DND-41 (cell line): Measurements from ENCODE around the gene CDH19.

Source experiments
- ATAC-seq: fragments of 200-7000 bp; cut with Tn5 transposase; 3 replicates; pipeline ENCODE4 v1.9.1; 2021; ENCODE audit warnings: low read depth; ENCODE audit not compliant: insufficient read depth
- DNase-seq: peaks from one replicate; pipeline ENCODE4 v3.0.0-alpha.2; 2020
- H2AFZ ChIP-seq: 2 replicates; pipeline ENCODE4 v1.6.0; 2012; ENCODE audit warnings: low read depth, low read length
- H3K27ac ChIP-seq: 2 replicates; pipeline ENCODE4 v1.5.1; 2012; ENCODE audit warnings: low read length, inconsistent platforms
- H3K27me3 ChIP-seq: fragments of 200-600 bp; sonication (generic); 2 replicates; pipeline ENCODE4 v1.6.0; 2012; ENCODE audit warnings: low read length, mild to moderate bottlenecking, inconsistent platforms; ENCODE audit not compliant: insufficient read depth, poor library complexity
- H3K36me3 ChIP-seq: 2 replicates; pipeline ENCODE4 v1.5.1; 2012; ENCODE audit warnings: low read length, inconsistent platforms; ENCODE audit not compliant: insufficient read depth
- H3K4me1 ChIP-seq: 2 replicates; pipeline ENCODE4 v1.5.1; 2012; ENCODE audit warnings: mild to moderate bottlenecking, low read length; ENCODE audit not compliant: insufficient read depth
- H3K4me2 ChIP-seq: 2 replicates; pipeline ENCODE4 v1.6.0; 2012; ENCODE audit warnings: mild to moderate bottlenecking, moderate library complexity, low read length, inconsistent platforms; ENCODE audit not compliant: insufficient read depth
- H3K4me3 ChIP-seq, 2 experiments: fragments of 200-600 bp in 1 of 2; shearing (Covaris generic) in 1 of 2; 2 replicates each; pipeline ENCODE4 v1.5.1; 2012 to 2016; ENCODE audit warnings: inconsistent platforms in 2 of 2, low read length in 2 of 2, mild to moderate bottlenecking in 2 of 2, low read depth in 1 of 2, moderate library complexity in 1 of 2
- H3K79me2 ChIP-seq: 2 replicates; pipeline ENCODE4 v1.6.0; 2012; ENCODE audit warnings: low read length, inconsistent platforms; ENCODE audit not compliant: insufficient read depth
- H3K9ac ChIP-seq: 2 replicates; pipeline ENCODE4 v1.6.0; 2012; ENCODE audit warnings: low read depth, mild to moderate bottlenecking, inconsistent platforms, low read length, moderate library complexity
- H3K9me3 ChIP-seq: 2 replicates; pipeline ENCODE4 v1.5.1; 2012; ENCODE audit warnings: low read length, moderate library complexity, mild to moderate bottlenecking, inconsistent platforms; ENCODE audit not compliant: insufficient read depth, severe bottlenecking
- H4K20me1 ChIP-seq: 2 replicates; pipeline ENCODE4 v1.6.0; 2012; ENCODE audit warnings: low read length; ENCODE audit not compliant: insufficient read depth
- CTCF ChIP-seq: IDR thresholded peaks from 2 replicates; pipeline ENCODE4 v1.5.1; 2012; ENCODE audit warnings: borderline replicate concordance, low read length, moderate library complexity, mild to moderate bottlenecking; ENCODE audit not compliant: poor library complexity, severe bottlenecking; ENCODE audit errors: extremely low read depth
- EZH2 ChIP-seq: IDR thresholded peaks from 3 replicates; pipeline ENCODE4 v1.6.1; 2012; ENCODE audit warnings: borderline replicate concordance, low read depth, mild to moderate bottlenecking, moderate library complexity, low read length, inconsistent platforms; ENCODE audit not compliant: severe bottlenecking

CDH19 gene

GRCh38 chr18:66550366-66550765, 53.5 kb downstream of the CDH19 start:
- no peak overlapping the region for H3K27ac ChIP-seq
- H2AFZ ChIP-seq: no peak overlapping the region
- H3K9ac ChIP-seq: no peak overlapping the region
- H3K27me3 ChIP-seq: no peaks in the 10 kb centered on the region
- ATAC-seq (no peak), DNase-seq (no peak)
- no peak overlapping the region for H3K4me3 ChIP-seq
- H3K36me3 ChIP-seq: no peaks in the 10 kb centered on the region
- no peaks in the 10 kb centered on the region for H4K20me1 ChIP-seq
- no peak overlapping the region for H3K4me2 ChIP-seq
- TF ChIP-seq CTCF (no peak), EZH2 (no peak)
- no peaks in the 10 kb centered on the region for H3K79me2 ChIP-seq
- H3K4me1 ChIP-seq: no peaks in the 10 kb centered on the region
- H3K9me3 ChIP-seq: no peaks in the 10 kb centered on the region

- no peak for DNase-seq
- H3K4me3 ChIP-seq: no peak overlapping the region
- ATAC-seq: no peak
- no peak overlapping the region for H3K4me2 ChIP-seq
- no peak overlapping the region for H2AFZ ChIP-seq
- H3K9me3 ChIP-seq: no peaks in the 10 kb centered on the region
- no peak overlapping the region for H3K27ac ChIP-seq
- H3K36me3 ChIP-seq: no peaks in the 10 kb centered on the region
- H3K9ac ChIP-seq: no peak overlapping the region
- TF ChIP-seq CTCF: no peak
- no peak for TF ChIP-seq EZH2
- no peaks in the 10 kb centered on the region for H3K79me2 ChIP-seq
- H3K27me3 ChIP-seq: no peaks in the 10 kb centered on the region
- no peaks in the 10 kb centered on the region for H3K4me1 ChIP-seq
- no peaks in the 10 kb centered on the region for H4K20me1 ChIP-seq
Observed at GRCh38 chr18:66548747-66549146, 55.1 kb downstream of the CDH19 start.

- H2AFZ ChIP-seq: no peak overlapping the region
- H3K27me3 ChIP-seq: no peaks in the 10 kb centered on the region
- DNase-seq: no peak
- no peak overlapping the region for H3K9ac ChIP-seq
- no peak overlapping the region for H3K27ac ChIP-seq
- H4K20me1 ChIP-seq: no peaks in the 10 kb centered on the region
- H3K9me3 ChIP-seq: no peaks in the 10 kb centered on the region
- no peaks in the 10 kb centered on the region for H3K79me2 ChIP-seq
- no peak for ATAC-seq
- H3K4me3 ChIP-seq: no peak overlapping the region
- no peak for TF ChIP-seq EZH2
- no peak for TF ChIP-seq CTCF
- H3K4me2 ChIP-seq: no peak overlapping the region
- H3K4me1 ChIP-seq: no peaks in the 10 kb centered on the region
- no peaks in the 10 kb centered on the region for H3K36me3 ChIP-seq
Observed at GRCh38 chr18:66534110-66534509, 69.8 kb downstream of the CDH19 start.

- no peak for DNase-seq
- H2AFZ ChIP-seq: no peak overlapping the region
- H3K27ac ChIP-seq: no peak overlapping the region
- H3K27me3 ChIP-seq: no peaks in the 10 kb centered on the region
- H3K9me3 ChIP-seq: no peaks in the 10 kb centered on the region
- H3K4me1 ChIP-seq: no peaks in the 10 kb centered on the region
- no peaks in the 10 kb centered on the region for H3K36me3 ChIP-seq
- H3K9ac ChIP-seq: no peak overlapping the region
- no peak for ATAC-seq
- no peaks in the 10 kb centered on the region for H4K20me1 ChIP-seq
- H3K4me3 ChIP-seq: no peak overlapping the region
- H3K4me2 ChIP-seq: no peak overlapping the region
- no peak for TF ChIP-seq CTCF
- TF ChIP-seq EZH2: no peak
- no peaks in the 10 kb centered on the region for H3K79me2 ChIP-seq
Observed at GRCh38 chr18:66533693-66534092, 70.2 kb downstream of the CDH19 start.
